GM10248 (cell line): ENCODE data around the gene OTOP1.

Experiments used
- CTCF ChIA-PET: fragments of 300-600 bp; sonication (Branson Sonifier 250); formaldehyde crosslinking; extraction: SDS; loops from one replicate; lab custom pipeline; 2021; ENCODE audit warnings: antibody characterized with exemption; lab: Yijun Ruan, JAX
- POLR2A ChIA-PET: fragments of 350-650 bp; sonication (Branson Sonifier 250); formaldehyde crosslinking; extraction: SDS; loops from one replicate; lab custom pipeline; 2020; ENCODE audit warnings: antibody characterized with exemption; lab: Yijun Ruan, JAX
- DNase-seq: peaks from one replicate; pipeline ENCODE4 v3.0.0; 2012; ENCODE audit errors: extremely low spot score
- TF ChIP-seq, protein P1 (sequence below): IDR thresholded peaks from 2 replicates; pipeline ENCODE4 v1.5.1; 2012; ENCODE audit warnings: mild to moderate bottlenecking, low read depth; ENCODE audit errors: extremely low read depth, missing control alignments, control extremely low read depth

OTOP1 gene

DNA sequence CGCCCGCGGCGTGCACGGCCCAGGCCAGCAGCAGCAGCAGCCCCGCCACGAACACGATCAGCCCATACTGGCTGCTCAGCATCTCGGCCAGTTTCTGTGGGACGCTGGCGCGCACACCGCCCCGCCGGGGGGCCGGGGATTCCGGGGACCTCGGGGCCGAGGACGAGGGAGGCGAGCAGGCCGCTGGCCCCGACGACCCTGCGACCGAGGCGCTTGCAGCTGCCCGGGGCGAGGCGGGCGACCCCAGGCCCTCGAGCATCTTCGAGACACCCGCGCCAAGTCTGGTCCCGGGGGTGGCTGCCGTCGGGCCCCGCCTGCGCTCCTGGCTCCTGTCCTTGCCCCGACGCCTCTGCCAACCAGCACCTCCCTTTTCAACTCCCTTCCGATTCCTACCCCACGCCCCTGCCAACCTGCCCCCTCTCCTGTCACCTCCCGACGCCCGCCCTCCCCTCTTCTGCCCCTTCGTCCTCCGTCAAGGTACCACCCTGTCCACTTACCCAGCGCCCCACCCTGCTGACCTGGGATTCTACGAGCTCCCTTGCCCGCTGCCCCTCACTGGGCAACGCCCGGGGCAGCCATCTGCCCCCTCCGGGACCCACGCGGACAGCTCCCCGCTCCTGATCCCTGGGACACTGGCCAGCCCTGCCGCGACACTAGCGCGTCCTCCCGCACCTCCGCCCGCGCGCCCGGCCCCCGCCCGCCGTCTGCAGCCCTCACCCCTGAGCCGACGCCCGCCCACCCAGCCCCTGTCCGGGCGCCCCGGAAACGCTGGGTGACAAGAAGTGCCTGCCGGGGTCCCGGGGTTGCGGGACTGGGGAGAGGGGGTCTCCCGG lies at the start of gene OTOP1:
Gene OTOP1 (minus strand): TSS at position 324 of the 833 bp plus-strand sequence. CDS start 65 bp downstream, at position 259.
- POLR2A ChIA-PET, result no interaction called here
- DNase-seq, result no peak
- CTCF ChIA-PET, result no interaction called here
- TF ChIP-seq, protein P1, sequence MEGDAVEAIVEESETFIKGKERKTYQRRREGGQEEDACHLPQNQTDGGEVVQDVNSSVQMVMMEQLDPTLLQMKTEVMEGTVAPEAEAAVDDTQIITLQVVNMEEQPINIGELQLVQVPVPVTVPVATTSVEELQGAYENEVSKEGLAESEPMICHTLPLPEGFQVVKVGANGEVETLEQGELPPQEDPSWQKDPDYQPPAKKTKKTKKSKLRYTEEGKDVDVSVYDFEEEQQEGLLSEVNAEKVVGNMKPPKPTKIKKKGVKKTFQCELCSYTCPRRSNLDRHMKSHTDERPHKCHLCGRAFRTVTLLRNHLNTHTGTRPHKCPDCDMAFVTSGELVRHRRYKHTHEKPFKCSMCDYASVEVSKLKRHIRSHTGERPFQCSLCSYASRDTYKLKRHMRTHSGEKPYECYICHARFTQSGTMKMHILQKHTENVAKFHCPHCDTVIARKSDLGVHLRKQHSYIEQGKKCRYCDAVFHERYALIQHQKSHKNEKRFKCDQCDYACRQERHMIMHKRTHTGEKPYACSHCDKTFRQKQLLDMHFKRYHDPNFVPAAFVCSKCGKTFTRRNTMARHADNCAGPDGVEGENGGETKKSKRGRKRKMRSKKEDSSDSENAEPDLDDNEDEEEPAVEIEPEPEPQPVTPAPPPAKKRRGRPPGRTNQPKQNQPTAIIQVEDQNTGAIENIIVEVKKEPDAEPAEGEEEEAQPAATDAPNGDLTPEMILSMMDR, result no peak

DNA sequence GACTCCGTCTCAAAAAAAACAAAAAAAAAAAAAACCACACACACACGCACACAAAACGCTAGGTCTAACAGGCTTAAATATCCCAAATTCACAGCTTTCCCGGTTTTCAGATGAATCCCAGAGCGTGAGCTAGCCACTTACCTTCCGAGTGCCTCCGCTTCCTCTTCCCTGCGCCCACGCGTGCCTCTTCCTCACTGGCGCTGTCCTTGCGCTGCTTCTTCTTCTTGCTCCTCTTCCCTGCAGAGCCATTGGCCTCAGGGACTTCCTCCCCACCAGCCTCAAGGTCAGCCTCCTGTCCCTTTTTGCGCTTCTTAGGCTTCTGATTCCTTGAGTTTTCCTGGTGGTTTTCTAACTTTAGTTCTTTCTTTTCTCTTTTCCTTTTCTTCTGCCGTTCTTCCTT lies 47.5 kb upstream of the OTOP1 start:
- CTCF ChIA-PET, result interaction anchor here (1.0 to 1.8 kb wide), 3 partner anchors 11 to 61 kb away, joined by 3 to 8 read pairs (median 5); no protein-coding TSS in a partner anchor
- POLR2A ChIA-PET, result no interaction called here
- TF ChIP-seq, protein P1, result no peak

GRCh38 chr4:4271912-4272311 lies 45.2 kb upstream of the OTOP1 start:
- POLR2A ChIA-PET, result interaction anchor here (0.6 kb wide), 1 partner anchor 20 kb away, joined by 6 read pairs; no protein-coding TSS in a partner anchor
- TF ChIP-seq, protein P1, result no peak
- no peak for DNase-seq
- CTCF ChIA-PET, result no interaction called here

More for the DNA sequence above, 47.5 kb upstream of the OTOP1 start:
- no peak for DNase-seq

GRCh38 chr4:4270529-4270928 lies 43.8 kb upstream of the OTOP1 start:
- no peak for DNase-seq
- ChIA-PET CTCF (interaction anchor here (1.2 kb wide), 1 partner anchor 14 kb away, joined by 3 read pairs; no protein-coding TSS in a partner anchor), POLR2A (no interaction called here)
- TF ChIP-seq, protein P1, result no peak

DNA sequence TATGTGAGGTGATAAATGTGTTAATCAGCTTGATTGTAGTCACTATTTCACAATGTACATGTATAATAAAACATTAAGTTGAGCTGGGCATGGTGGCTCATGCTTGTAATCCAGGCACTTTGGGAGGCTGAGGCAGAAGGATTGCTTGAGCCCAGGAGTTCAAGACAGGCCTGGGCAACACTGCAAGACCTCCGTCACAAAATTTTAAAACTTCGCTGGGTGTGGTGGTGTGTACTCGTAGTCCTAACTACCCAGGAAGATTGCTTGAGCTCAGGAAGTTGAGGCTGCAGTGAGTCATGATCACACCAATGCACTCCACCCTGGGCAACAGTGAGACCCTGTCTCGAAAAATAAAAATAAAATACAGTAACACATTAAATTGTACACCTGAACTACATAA lies 43.1 kb upstream of the OTOP1 start:
- ChIA-PET POLR2A (no interaction called here), CTCF (interaction anchor here (1.2 to 2.9 kb wide), 3 partner anchors 14 to 19 kb away, joined by 3 to 17 read pairs (median 4); no protein-coding TSS in a partner anchor)
- DNase-seq, result no peak
- TF ChIP-seq, protein P1, result no peak

DNA sequence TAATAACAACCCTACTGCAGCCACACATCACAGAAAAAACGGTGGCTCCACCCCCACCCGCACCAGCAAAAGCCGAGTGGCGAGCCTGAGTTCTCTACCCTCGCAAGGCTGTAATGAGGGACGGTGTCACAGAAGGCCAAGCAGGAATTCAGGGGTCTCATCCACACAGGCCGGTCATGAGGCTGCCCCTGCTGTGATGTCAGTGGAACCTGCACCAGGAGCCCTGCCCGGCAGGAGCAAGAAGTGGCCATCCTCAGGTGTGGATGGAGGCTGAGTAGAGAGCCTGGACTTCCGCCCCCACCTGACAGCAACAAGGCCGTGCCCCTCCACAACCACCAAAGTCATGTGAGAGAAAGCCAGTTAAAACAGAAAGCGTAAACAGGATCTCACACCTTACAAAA lies 42.6 kb upstream of the OTOP1 start:
- DNase-seq, result no peak
- TF ChIP-seq, protein P1, result no peak
- ChIA-PET POLR2A (no interaction called here), CTCF (interaction anchor here (1.8 to 2.9 kb wide), 2 partner anchors 14 to 19 kb away, joined by 4 to 17 read pairs; no protein-coding TSS in a partner anchor)
